MCF 10A (cell line): ENCODE measurements around the gene CLEC4D. TPM values are rescaled to one million over a fixed set of nuclear protein-coding genes. Genes with fewer than 3 reads are reported as not detected.
"Not testable (repeated sequence)": the region's sequence is repeated elsewhere in the genome, so short reads cannot be mapped to it uniquely, and the experiment has no call there.

Source experiments
- BruUV-seq: library from RNA; stranded (reverse); fragments of 400-500 nt; replicated peaks from 2 replicates; lab custom pipeline; 2021; lab: Mats Ljungman, UMichigan
- CTCF ChIA-PET: fragments of 300-600 bp; sonication (Branson Sonifier 250); formaldehyde crosslinking; extraction: SDS; loops from one replicate; lab custom pipeline; 2021; ENCODE audit warnings: antibody characterized with exemption, inconsistent platforms; lab: Yijun Ruan, JAX
- POLR2A ChIA-PET: fragments of 300-600, 350-650 bp; sonication (Branson Sonifier 250); formaldehyde crosslinking; extraction: SDS; loops from one replicate; lab custom pipeline; 2020; ENCODE audit warnings: antibody characterized with exemption, inconsistent platforms; lab: Yijun Ruan, JAX
- DNase-seq: peaks from one replicate; pipeline ENCODE4 v3.0.0-alpha.2; 2018; ENCODE audit not compliant: unreplicated experiment
- H3K27ac Mint-ChIP-seq: one replicate; pipeline ENCODE4 v1.8.0; 2022; ENCODE audit warnings: mild to moderate bottlenecking, low read depth, mixed read lengths; ENCODE audit not compliant: unreplicated experiment
- H3K27me3 Mint-ChIP-seq: one replicate; pipeline ENCODE4 v1.8.0; 2022; ENCODE audit warnings: mixed read lengths; ENCODE audit not compliant: insufficient read depth, unreplicated experiment
- H3K36me3 Mint-ChIP-seq: one replicate; pipeline ENCODE4 v1.8.0; 2022; ENCODE audit warnings: mild to moderate bottlenecking, moderate library complexity, mixed read lengths; ENCODE audit not compliant: insufficient read depth, unreplicated experiment
- H3K4me1 Mint-ChIP-seq: one replicate; pipeline ENCODE4 v1.8.0; 2022; ENCODE audit warnings: mixed read lengths; ENCODE audit not compliant: insufficient read depth, unreplicated experiment
- H3K4me3 Mint-ChIP-seq: one replicate; pipeline ENCODE4 v1.8.0; 2022; ENCODE audit warnings: mild to moderate bottlenecking, moderate library complexity, mixed read lengths; ENCODE audit not compliant: unreplicated experiment
- H3K9me3 Mint-ChIP-seq: one replicate; pipeline ENCODE4 v1.8.0; 2022; ENCODE audit warnings: mixed read lengths; ENCODE audit not compliant: unreplicated experiment
- CTCF ChIP-seq: fragments of 200-600 bp; IDR thresholded peaks from one replicate; pipeline ENCODE4 v1.8.0; 2022; ENCODE audit warnings: antibody characterized with exemption, mild to moderate bottlenecking; ENCODE audit not compliant: unreplicated experiment
- intact Hi-C: fragments of 100-400 bp; cut with micrococcal nuclease; formaldehyde crosslinking; loops from 2 replicates; pipeline ENCODE4 v1.14.1; 2022
- total RNA-seq: library from RNA; stranded (reverse); gene quantifications from 2 replicates; pipeline ENCODE4 v1.2.3, GENCODE V29; 2022

Gene CLEC4D
- total RNA-seq, 1 experiment from 2014 or later, result not detected

- no peak for DNase-seq
- Mint-ChIP-seq H3K4me3 (no peak overlapping the region), H3K4me1 (no peaks in the 10 kb centered on the region), H3K27ac (no peak overlapping the region), H3K36me3 (no peaks in the 10 kb centered on the region), H3K27me3 (peaks cover 62% of the 10 kb centered on the region), H3K9me3 (no peaks in the 10 kb centered on the region)
- no peak for TF ChIP-seq CTCF
- CTCF ChIA-PET, result interaction anchor here (0.6 to 0.9 kb wide), 3 partner anchors 26 to 685 kb away, joined by 3 to 5 read pairs (median 3); no protein-coding TSS in a partner anchor
- POLR2A ChIA-PET, result no interaction called here
- BruUV-seq, result no TSS peak
- intact Hi-C loops, result no loop called here
Measured at GRCh38 chr12:8517971-8518370, 4.7 kb downstream of the CLEC4D start.

GRCh38 chr12:8519171-8519570 lies 5.9 kb downstream of the CLEC4D start:
- CTCF ChIA-PET, result interaction anchor here (0.6 to 1.3 kb wide), 2 partner anchors 25 to 366 kb away, joined by 4 read pairs; no protein-coding TSS in a partner anchor
- POLR2A ChIA-PET, result no interaction called here
- no peak for DNase-seq
- no peak overlapping the region for H3K27ac Mint-ChIP-seq
- no peaks in the 10 kb centered on the region for H3K9me3 Mint-ChIP-seq
- no peak for TF ChIP-seq CTCF
- H3K4me1 Mint-ChIP-seq, result no peaks in the 10 kb centered on the region
- intact Hi-C loops, result no loop called here
- peaks cover 51% of the 10 kb centered on the region for H3K27me3 Mint-ChIP-seq
- no peak overlapping the region for H3K4me3 Mint-ChIP-seq
- no TSS peak for BruUV-seq
- H3K36me3 Mint-ChIP-seq, result no peaks in the 10 kb centered on the region

GRCh38 chr12:8527250-8528130 lies 14.2 kb downstream of the CLEC4D start:
- H3K27me3 Mint-ChIP-seq, result peaks cover 65% of the 10 kb centered on the region
- ChIA-PET POLR2A (no interaction called here), CTCF (interaction anchor here (3.1 kb wide), 1 partner anchor 17 kb away, joined by 27 read pairs; no protein-coding TSS in a partner anchor)
- H3K4me3 Mint-ChIP-seq, result no peak overlapping the region
- DNase-seq, result no peak
- H3K4me1 Mint-ChIP-seq, result no peaks in the 10 kb centered on the region
- no peak for TF ChIP-seq CTCF
- intact Hi-C loops, result no loop called here
- no peak overlapping the region for H3K27ac Mint-ChIP-seq
- no TSS peak for BruUV-seq
- no peaks in the 10 kb centered on the region for H3K9me3 Mint-ChIP-seq
- no peaks in the 10 kb centered on the region for H3K36me3 Mint-ChIP-seq

- Mint-ChIP-seq H3K4me3 (no peak overlapping the region), H3K4me1 (no peaks in the 10 kb centered on the region), H3K27me3 (peaks cover 78% of the 10 kb centered on the region), H3K27ac (no peak overlapping the region), H3K9me3 (no peaks in the 10 kb centered on the region), H3K36me3 (no peaks in the 10 kb centered on the region)
- TF ChIP-seq CTCF, result no peak
- ChIA-PET POLR2A (no interaction called here), CTCF (no interaction called here)
- intact Hi-C loops, result no loop called here
- DNase-seq, result no peak
- BruUV-seq, result no TSS peak
Measured at GRCh38 chr12:8532045-8532444, 18.7 kb downstream of the CLEC4D start.

GRCh38 chr12:8537820-8538219 lies 24.5 kb downstream of the CLEC4D start:
- H3K27me3 Mint-ChIP-seq, result peaks cover 84% of the 10 kb centered on the region
- CTCF ChIA-PET, intact Hi-C loops: not testable (repeated sequence)

GRCh38 chr12:8540831-8541230 lies 27.5 kb downstream of the CLEC4D start, which contains the start of gene CLEC4E:
TSS of gene CLEC4E (minus strand) at chr12:8540905. CDS start at chr12:8540797, 108 bp downstream.
- CTCF ChIA-PET, result interaction anchor here (0.6 to 5.6 kb wide), 3 partner anchors 68 to 349 kb away, joined by 3 to 135 read pairs (median 6); partner anchors contain the start of gene AICDA
- POLR2A ChIA-PET, H3K9me3 Mint-ChIP-seq, H3K27ac Mint-ChIP-seq, H3K4me3 Mint-ChIP-seq, H3K36me3 Mint-ChIP-seq, H3K4me1 Mint-ChIP-seq, DNase-seq, BruUV-seq: not testable (repeated sequence)
- peaks cover 54% of the 10 kb centered on the region for H3K27me3 Mint-ChIP-seq
- intact Hi-C loops, result loop anchor here (5.0 kb wide), 2 partner anchors 351 to 496 kb away; no protein-coding TSS in a partner anchor

More at GRCh38 chr12:8537820-8538219, 24.5 kb downstream of the CLEC4D start:
- BruUV-seq, POLR2A ChIA-PET, H3K9me3 Mint-ChIP-seq, H3K36me3 Mint-ChIP-seq, H3K4me1 Mint-ChIP-seq, H3K27ac Mint-ChIP-seq, H3K4me3 Mint-ChIP-seq, DNase-seq: not testable (repeated sequence)
